Prostate gland (tissue), 2 donors: ENCODE data around the gene FAM32A. TPM values are rescaled to one million over a fixed set of nuclear protein-coding genes. Genes with fewer than 3 reads are reported as not detected.
"Not testable (repeated sequence)": the region's sequence is repeated elsewhere in the genome, so short reads cannot be mapped to it uniquely, and the experiment has no call there.

ENCODE experiments used
- DNase-seq: peaks from one replicate; pipeline ENCODE4 v3.0.0-alpha.2; 2019; ENCODE audit warnings: low spot score
- H3K27ac ChIP-seq, 2 donors: fragments of 200-600 bp; sonication (generic); 2 replicates each; pipeline ENCODE4 v1.5.1; 2017 to 2019
- H3K27me3 ChIP-seq: fragments of 200-600 bp; sonication (generic); replicated peaks from 2 replicates; pipeline ENCODE4 v1.5.1; 2019; ENCODE audit not compliant: insufficient read depth
- H3K36me3 ChIP-seq, 2 donors: fragments of 200-600 bp; sonication (generic); 1 replicate in 1 of 2; 2 replicates in 1 of 2; pipeline versions ENCODE4 v1.5.1 to v1.8.1; 2017 to 2019
- H3K4me1 ChIP-seq: fragments of 200-600 bp; sonication (generic); replicated peaks from 2 replicates; pipeline ENCODE4 v1.5.1; 2019
- H3K4me3 ChIP-seq, 2 donors: fragments of 200-600 bp; sonication (generic); 2 replicates each; pipeline ENCODE4 v1.5.1; 2017 to 2019
- H3K9me3 ChIP-seq: fragments of 200-600 bp; sonication (generic); 2 replicates; pipeline ENCODE4 v1.5.1; 2017
- POLR2A ChIP-seq: fragments of 450-650 bp; IDR thresholded peaks from one replicate; pipeline ENCODE4 v1.6.1; 2016; ENCODE audit warnings: antibody characterized with exemption, mild to moderate bottlenecking
- POLR2AphosphoS5 ChIP-seq: sonication (generic); formaldehyde crosslinking; IDR thresholded peaks from one replicate; pipeline ENCODE4 v1.6.1; 2017; ENCODE audit warnings: antibody characterized with exemption
- WGBS: methylation state at CpG from one replicate; pipeline ENCODE4 v1.1.5; 2018; 5-methylcytosine and 5-hydroxymethylcytosine counted together
- intact Hi-C: fragments of 100-400 bp; cut with DNase I; formaldehyde crosslinking; loops from one replicate; pipeline ENCODE4 v1.14.2; 2022
- total RNA-seq, 2 donors: library from RNA; depleted of rRNA; stranded (reverse); fragments of >200 nt; gene quantifications; one replicate each; pipeline ENCODE4 v1.1.0, GENCODE V29; 2016
- TF ChIP-seq, protein P1 (sequence below), 4 experiments: fragments of 200-600 bp in 2 of 4; fragments of 450-650 bp in 2 of 4; sonication (generic) in 2 of 4; IDR thresholded peaks; 1 replicate in 3 of 4; 2 replicates in 1 of 4; pipeline ENCODE4 v1.5.1; 2016 to 2019; ENCODE audit warnings: antibody characterized with exemption in 4 of 4, mild to moderate bottlenecking in 2 of 4, moderate library complexity in 2 of 4

Gene FAM32A
- total RNA-seq, 2 donors from 2014 or later = 98.1 to 103 TPM

GRCh38 chr19:16170134-16170533 is 15.1 kb upstream of the FAM32A start:
- DNase-seq = no peak
- WGBS = 87% methylated on average over 1 of the region's 1 CpG
- Histone ChIP-seq H3K4me3 (no peak overlapping the region), H3K36me3 (no peaks in the 10 kb centered on the region), H3K27me3 (no peaks in the 10 kb centered on the region), H3K9me3 (no peaks in the 10 kb centered on the region), H3K27ac (no peak overlapping the region), H3K4me1 (no peaks in the 10 kb centered on the region)
- TF ChIP-seq POLR2A = no peak
- TF ChIP-seq, protein P1, sequence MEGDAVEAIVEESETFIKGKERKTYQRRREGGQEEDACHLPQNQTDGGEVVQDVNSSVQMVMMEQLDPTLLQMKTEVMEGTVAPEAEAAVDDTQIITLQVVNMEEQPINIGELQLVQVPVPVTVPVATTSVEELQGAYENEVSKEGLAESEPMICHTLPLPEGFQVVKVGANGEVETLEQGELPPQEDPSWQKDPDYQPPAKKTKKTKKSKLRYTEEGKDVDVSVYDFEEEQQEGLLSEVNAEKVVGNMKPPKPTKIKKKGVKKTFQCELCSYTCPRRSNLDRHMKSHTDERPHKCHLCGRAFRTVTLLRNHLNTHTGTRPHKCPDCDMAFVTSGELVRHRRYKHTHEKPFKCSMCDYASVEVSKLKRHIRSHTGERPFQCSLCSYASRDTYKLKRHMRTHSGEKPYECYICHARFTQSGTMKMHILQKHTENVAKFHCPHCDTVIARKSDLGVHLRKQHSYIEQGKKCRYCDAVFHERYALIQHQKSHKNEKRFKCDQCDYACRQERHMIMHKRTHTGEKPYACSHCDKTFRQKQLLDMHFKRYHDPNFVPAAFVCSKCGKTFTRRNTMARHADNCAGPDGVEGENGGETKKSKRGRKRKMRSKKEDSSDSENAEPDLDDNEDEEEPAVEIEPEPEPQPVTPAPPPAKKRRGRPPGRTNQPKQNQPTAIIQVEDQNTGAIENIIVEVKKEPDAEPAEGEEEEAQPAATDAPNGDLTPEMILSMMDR (IDR thresholded peaks at IDR 0.05) = no peak
- no peak for TF ChIP-seq POLR2AphosphoS5
- intact Hi-C loops = no loop called here

GRCh38 chr19:16175954-16176353 is 9.3 kb upstream of the FAM32A start:
- WGBS = 59% methylated on average over 2 of the region's 2 CpGs
- H3K4me3 ChIP-seq = no peak overlapping the region
- H3K27me3 ChIP-seq = no peaks in the 10 kb centered on the region
- intact Hi-C loops = no loop called here
- TF ChIP-seq, protein P1 (IDR thresholded peaks at IDR 0.05) = no peak
- TF ChIP-seq POLR2AphosphoS5 = no peak
- no peak for TF ChIP-seq POLR2A
- H3K4me1 ChIP-seq = no peaks in the 10 kb centered on the region
- no peaks in the 10 kb centered on the region for H3K36me3 ChIP-seq
- no peaks in the 10 kb centered on the region for H3K9me3 ChIP-seq
- H3K27ac ChIP-seq = no peak overlapping the region
- DNase-seq = no peak

DNA sequence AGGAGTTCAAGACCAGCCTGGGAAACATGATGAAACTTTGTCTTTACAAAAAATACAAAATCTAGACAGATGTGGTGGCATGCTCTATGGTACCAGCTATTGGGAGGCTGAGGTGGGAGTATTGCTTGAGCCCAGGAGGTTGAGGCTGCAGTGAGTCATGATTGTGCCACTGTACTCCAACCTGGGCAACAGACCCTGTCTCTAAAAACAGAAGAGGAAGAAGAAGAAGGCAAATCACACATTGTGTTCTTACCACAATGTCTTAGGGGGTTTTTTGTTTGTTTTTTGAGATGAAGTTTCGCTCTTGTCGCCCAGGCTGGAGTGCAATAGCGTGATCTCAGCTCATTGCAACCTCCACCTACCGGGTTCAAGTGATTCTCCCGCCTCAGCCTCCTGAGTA is 6.3 kb upstream of the FAM32A start:
- DNase-seq, intact Hi-C loops, H3K4me3 ChIP-seq, H3K27me3 ChIP-seq, H3K4me1 ChIP-seq, H3K36me3 ChIP-seq, H3K27ac ChIP-seq, H3K9me3 ChIP-seq: not testable (repeated sequence)
- 87% methylated on average over 5 of the region's 5 CpGs for WGBS

- WGBS = 49% methylated on average over 4 of the region's 4 CpGs
- no peak for DNase-seq
- Histone ChIP-seq H3K4me1 (no peaks in the 10 kb centered on the region), H3K9me3 (no peaks in the 10 kb centered on the region), H3K4me3 (no peak overlapping the region), H3K27ac (no peak overlapping the region), H3K27me3 (no peaks in the 10 kb centered on the region), H3K36me3 (no peaks in the 10 kb centered on the region)
- TF ChIP-seq, protein P1 (IDR thresholded peaks at IDR 0.05) = no peak
- no peak for TF ChIP-seq POLR2A
- TF ChIP-seq POLR2AphosphoS5 = no peak
- intact Hi-C loops = loop anchor here (5.0 to 10.0 kb wide), 3 partner anchors 68 to 1076 kb away; partner anchors contain the start of genes RAB8A and SYDE1
These were observed 4.6 kb upstream of the FAM32A start for GRCh38 chr19:16180611-16181010.

GRCh38 chr19:16184665-16185122 is 516 bp upstream of the FAM32A start:
- no peaks in the 10 kb centered on the region for H3K36me3 ChIP-seq
- peak overlapping the region; percentile 83 to 99 for H3K4me3 ChIP-seq
- intact Hi-C loops = loop anchor here (5.0 to 10.0 kb wide), 3 partner anchors 72 to 1080 kb away; partner anchors contain the start of genes RAB8A and SYDE1
- no peaks in the 10 kb centered on the region for H3K9me3 ChIP-seq
- no peak for TF ChIP-seq POLR2AphosphoS5
- TF ChIP-seq, protein P1 (IDR thresholded peaks at IDR 0.05) = no peak
- no peak for TF ChIP-seq POLR2A
- H3K4me1 ChIP-seq = peaks cover 5% of the 10 kb centered on the region
- 43% methylated on average over 18 of the region's 18 CpGs for WGBS
- DNase-seq = no peak
- H3K27ac ChIP-seq = peak overlapping the region; percentile 74 to 83
- no peaks in the 10 kb centered on the region for H3K27me3 ChIP-seq
